HEK293 (cell line): Measurements from ENCODE around the gene RAP2B.
A peak's percentile ranks its signal among the peaks of the same experiment; 100 is the strongest.

Experiments used
- BCL11B ChIP-seq: fragments of 450-650 bp; formaldehyde crosslinking; IDR thresholded peaks from 2 replicates; pipeline ENCODE4 v1.5.1; 2016; ENCODE audit warnings: low read depth, missing biosample characterization, missing genetic modification characterization
- GFI1B ChIP-seq: fragments of 450-650 bp; formaldehyde crosslinking; IDR thresholded peaks from 2 replicates; pipeline ENCODE4 v1.5.1; 2016; ENCODE audit warnings: missing biosample characterization, missing genetic modification characterization
- GLIS1 ChIP-seq: fragments of 450-650 bp; formaldehyde crosslinking; IDR thresholded peaks from 2 replicates; pipeline ENCODE4 v1.5.1; 2016; ENCODE audit warnings: missing biosample characterization, missing genetic modification characterization
- IKZF3 ChIP-seq: fragments of 450-650 bp; IDR thresholded peaks from 2 replicates; pipeline ENCODE4 v1.5.0; 2018; ENCODE audit warnings: missing biosample characterization, mild to moderate bottlenecking, missing genetic modification characterization, moderate library complexity
- KLF10 ChIP-seq: fragments of 450-650 bp; IDR thresholded peaks from 2 replicates; pipeline ENCODE4 v1.5.1; 2018; ENCODE audit warnings: missing biosample characterization, mild to moderate bottlenecking, missing genetic modification characterization
- KLF9 ChIP-seq: fragments of 450-650 bp; formaldehyde crosslinking; IDR thresholded peaks from 2 replicates; pipeline ENCODE4 v1.5.1; 2016; ENCODE audit warnings: missing biosample characterization, missing genetic modification characterization, low read depth
- PATZ1 ChIP-seq: fragments of 450-650 bp; formaldehyde crosslinking; IDR thresholded peaks from 2 replicates; pipeline ENCODE4 v1.5.1; 2016; ENCODE audit warnings: missing biosample characterization, missing genetic modification characterization
- SP2 ChIP-seq: fragments of 450-650 bp; formaldehyde crosslinking; IDR thresholded peaks from 2 replicates; pipeline ENCODE4 v1.5.1; 2016; ENCODE audit warnings: missing biosample characterization, missing genetic modification characterization
- TCF7L2 ChIP-seq: IDR thresholded peaks from 2 replicates; pipeline ENCODE4 v1.6.1; 2011; ENCODE audit warnings: low read depth, mild to moderate bottlenecking, inconsistent platforms, low read length, moderate library complexity, borderline replicate concordance
- TRIM28 ChIP-seq: IDR thresholded peaks from 2 replicates; pipeline ENCODE4 v1.6.1; 2011; ENCODE audit warnings: low read length, control low read depth, borderline replicate concordance
- YY1 ChIP-seq: fragments of 450-650 bp; formaldehyde crosslinking; IDR thresholded peaks from 2 replicates; pipeline ENCODE4 v1.5.1; 2018; ENCODE audit warnings: missing biosample characterization, missing genetic modification characterization
- ZBTB20 ChIP-seq: fragments of 450-650 bp; formaldehyde crosslinking; IDR thresholded peaks from 2 replicates; pipeline ENCODE4 v1.5.1; 2016; ENCODE audit warnings: missing biosample characterization, missing genetic modification characterization
- ZBTB26 ChIP-seq: fragments of 450-650 bp; formaldehyde crosslinking; optimal IDR thresholded peaks from 2 replicates; pipeline ENCODE3; 2016; ENCODE audit warnings: missing biosample characterization, mild to moderate bottlenecking, missing genetic modification characterization
- ZFP41 ChIP-seq: fragments of 450-650 bp; formaldehyde crosslinking; IDR thresholded peaks from 2 replicates; pipeline ENCODE4 v1.5.1; 2016; ENCODE audit warnings: missing biosample characterization, missing genetic modification characterization, borderline replicate concordance
- ZFP69B ChIP-seq: fragments of 450-650 bp; formaldehyde crosslinking; IDR thresholded peaks from 2 replicates; pipeline ENCODE4 v1.5.1; 2016; ENCODE audit warnings: missing biosample characterization, missing genetic modification characterization
- ZNF121 ChIP-seq: fragments of 450-650 bp; formaldehyde crosslinking; IDR thresholded peaks from 2 replicates; pipeline ENCODE4 v1.5.1; 2016; ENCODE audit warnings: missing biosample characterization, missing genetic modification characterization
- ZNF133 ChIP-seq: fragments of 450-650 bp; formaldehyde crosslinking; IDR thresholded peaks from 2 replicates; pipeline ENCODE4 v1.5.1; 2016; ENCODE audit warnings: missing biosample characterization, missing genetic modification characterization
- ZNF146 ChIP-seq: fragments of 450-650 bp; formaldehyde crosslinking; IDR thresholded peaks from 2 replicates; pipeline ENCODE4 v1.5.1; 2016; ENCODE audit warnings: missing biosample characterization, missing genetic modification characterization
- ZNF169 ChIP-seq: fragments of 450-650 bp; formaldehyde crosslinking; IDR thresholded peaks from 2 replicates; pipeline ENCODE4 v1.5.1; 2016; ENCODE audit warnings: missing biosample characterization, missing genetic modification characterization
- ZNF214 ChIP-seq: fragments of 450-650 bp; formaldehyde crosslinking; IDR thresholded peaks from 2 replicates; pipeline ENCODE4 v1.5.1; 2017; ENCODE audit warnings: missing biosample characterization, mild to moderate bottlenecking, missing genetic modification characterization, borderline replicate concordance
- ZNF223 ChIP-seq: fragments of 450-650 bp; formaldehyde crosslinking; IDR thresholded peaks from 2 replicates; pipeline ENCODE4 v1.5.1; 2016; ENCODE audit warnings: missing biosample characterization, missing genetic modification characterization
- ZNF292 ChIP-seq: fragments of 450-650 bp; formaldehyde crosslinking; IDR thresholded peaks from 2 replicates; pipeline ENCODE4 v1.5.1; 2016; ENCODE audit warnings: low read depth, missing biosample characterization, missing genetic modification characterization, borderline replicate concordance
- ZNF341 ChIP-seq: fragments of 450-650 bp; formaldehyde crosslinking; IDR thresholded peaks from 2 replicates; pipeline ENCODE4; 2016; ENCODE audit warnings: low read depth, missing biosample characterization, missing genetic modification characterization
- ZNF362 ChIP-seq: fragments of 450-650 bp; formaldehyde crosslinking; IDR thresholded peaks from 2 replicates; pipeline ENCODE4 v1.5.1; 2016; ENCODE audit warnings: missing biosample characterization, missing genetic modification characterization
- ZNF394 ChIP-seq: fragments of 450-650 bp; formaldehyde crosslinking; IDR thresholded peaks from 2 replicates; pipeline ENCODE4 v1.5.1; 2016; ENCODE audit warnings: missing biosample characterization, missing genetic modification characterization, mild to moderate bottlenecking, moderate library complexity, borderline replicate concordance
- ZNF404 ChIP-seq: fragments of 450-650 bp; formaldehyde crosslinking; IDR thresholded peaks from 2 replicates; pipeline ENCODE4 v1.5.1; 2017; ENCODE audit warnings: missing biosample characterization, missing genetic modification characterization
- ZNF488 ChIP-seq: fragments of 450-650 bp; formaldehyde crosslinking; IDR thresholded peaks from 2 replicates; pipeline ENCODE4 v1.5.1; 2016; ENCODE audit warnings: missing biosample characterization, missing genetic modification characterization
- ZNF529 ChIP-seq: fragments of 450-650 bp; formaldehyde crosslinking; IDR thresholded peaks from 2 replicates; pipeline ENCODE4 v1.5.1; 2017; ENCODE audit warnings: missing genetic modification characterization, missing biosample characterization; ENCODE audit not compliant: insufficient replicate concordance
- ZNF548 ChIP-seq: fragments of 450-650 bp; formaldehyde crosslinking; IDR thresholded peaks from 2 replicates; pipeline ENCODE4 v1.5.1; 2016; ENCODE audit warnings: missing biosample characterization, missing genetic modification characterization
- ZNF561 ChIP-seq: fragments of 450-650 bp; IDR thresholded peaks from 2 replicates; pipeline ENCODE4 v1.5.1; 2018; ENCODE audit warnings: missing biosample characterization, missing genetic modification characterization, borderline replicate concordance
- ZNF571 ChIP-seq: fragments of 450-650 bp; formaldehyde crosslinking; IDR thresholded peaks from 2 replicates; pipeline ENCODE4 v1.5.0; 2017; ENCODE audit warnings: missing biosample characterization, missing genetic modification characterization
- ZNF623 ChIP-seq: fragments of 450-650 bp; formaldehyde crosslinking; IDR thresholded peaks from 2 replicates; pipeline ENCODE4 v1.5.1; 2016; ENCODE audit warnings: missing biosample characterization, missing genetic modification characterization
- ZNF629 ChIP-seq: fragments of 450-650 bp; formaldehyde crosslinking; IDR thresholded peaks from 2 replicates; pipeline ENCODE4 v1.5.1; 2017; ENCODE audit warnings: missing biosample characterization, missing genetic modification characterization
- ZNF660 ChIP-seq: fragments of 450-650 bp; IDR thresholded peaks from 2 replicates; pipeline ENCODE4 v1.5.1; 2018; ENCODE audit warnings: missing biosample characterization, mild to moderate bottlenecking, missing genetic modification characterization
- ZNF677 ChIP-seq: fragments of 450-650 bp; IDR thresholded peaks from 2 replicates; pipeline ENCODE4 v1.5.0; 2018; ENCODE audit warnings: missing biosample characterization, mild to moderate bottlenecking, missing genetic modification characterization, moderate library complexity
- ZNF785 ChIP-seq: fragments of 450-650 bp; formaldehyde crosslinking; IDR thresholded peaks from 2 replicates; pipeline ENCODE4 v1.5.1; 2016; ENCODE audit warnings: missing biosample characterization, missing genetic modification characterization
- ZSCAN30 ChIP-seq: fragments of 450-650 bp; IDR thresholded peaks from 2 replicates; pipeline ENCODE4 v1.5.1; 2018; ENCODE audit warnings: missing biosample characterization, mild to moderate bottlenecking, missing genetic modification characterization, moderate library complexity

Gene RAP2B

GRCh38 chr3:153161714-153162512 is at the start of gene RAP2B (continued):
- no peak for TF ChIP-seq ZNF529 (tag by site-specific recombination)
- peak; percentile 15; the same call in 1 of the 2 replicates for TF ChIP-seq ZNF394 (tag by site-specific recombination)
- TF ChIP-seq ZNF362 (tag by site-specific recombination): no peak
- TF ChIP-seq ZNF121 (tag by site-specific recombination): no peak
- no peak for TF ChIP-seq ZNF488 (tag by site-specific recombination)
- TF ChIP-seq ZNF214 (tag by site-specific recombination): no peak
- TF ChIP-seq SP2 (tag by site-specific recombination): peak; percentile 62
- TF ChIP-seq ZBTB26 (tag by site-specific recombination): peak; percentile 67
- TF ChIP-seq ZNF292 (tag by site-specific recombination): no peak
- no peak for TF ChIP-seq ZFP41 (tag by site-specific recombination)
- TF ChIP-seq BCL11B (tag by site-specific recombination): no peak
- TF ChIP-seq ZNF677 (tag by site-specific recombination): no peak
- TF ChIP-seq IKZF3 (tag by site-specific recombination): peak; percentile 23; the same call in 1 of the 2 replicates
- no peak for TF ChIP-seq ZNF169 (tag by site-specific recombination)
- peak; percentile 89 for TF ChIP-seq KLF10 (tag by site-specific recombination)
- peak; percentile 14; the same call in 1 of the 2 replicates for TF ChIP-seq GLIS1
- no peak for TF ChIP-seq GFI1B
- TF ChIP-seq ZNF623 (tag by site-specific recombination): no peak
- no peak for TF ChIP-seq TRIM28
- no peak for TF ChIP-seq ZNF571 (tag by site-specific recombination)
- no peak; the same call in 1 of the 2 replicates for TF ChIP-seq PATZ1 (tag by site-specific recombination)
- no peak for TF ChIP-seq ZNF404 (tag by site-specific recombination)
- TF ChIP-seq ZFP69B (tag by site-specific recombination): peak; percentile 69; the same call in 1 of the 2 replicates
- no peak for TF ChIP-seq TCF7L2
- TF ChIP-seq ZNF785 (tag by site-specific recombination): 0 out of 2 replicates have a peak, but pooled peaks have one; percentile 32
- TF ChIP-seq ZNF548: no peak
- peak; percentile 96 for TF ChIP-seq KLF9
- TF ChIP-seq ZNF561 (tag by site-specific recombination): peak; percentile 62; the same call in 1 of the 2 replicates
- no peak for TF ChIP-seq YY1 (tag by site-specific recombination)
- no peak for TF ChIP-seq ZNF223 (tag by site-specific recombination)
- no peak for TF ChIP-seq ZNF146 (tag by site-specific recombination)
- no peak for TF ChIP-seq ZNF133
- peak; percentile 41; the same call in 1 of the 2 replicates for TF ChIP-seq ZNF660 (tag by site-specific recombination)
- no peak for TF ChIP-seq ZNF629 (tag by site-specific recombination)
- peak; percentile 28; the same call in 1 of the 2 replicates for TF ChIP-seq ZBTB20 (tag by site-specific recombination)
- 0 out of 2 replicates have a peak, but pooled peaks have one; percentile 30 for TF ChIP-seq ZSCAN30 (tag by site-specific recombination)
- peak; percentile 83 for TF ChIP-seq ZNF341
